Fibroblast of mammary gland (primary cell): Measurements from ENCODE around the gene KRTAP15-1.

Source experiments
- DNase-seq: peaks from one replicate; pipeline ENCODE4 v3.0.0-alpha.2; 2010; ENCODE audit warnings: low read depth
- H3K4me3 ChIP-seq: 2 replicates; pipeline ENCODE4 v1.5.1; 2011; ENCODE audit warnings: low read depth, mild to moderate bottlenecking, low read length, moderate library complexity; ENCODE audit not compliant: control insufficient read depth
- TF ChIP-seq, protein P1 (sequence below): conservative IDR thresholded peaks from 2 replicates; pipeline ENCODE4 v1.5.1; 2011; ENCODE audit warnings: low read depth, low read length, inconsistent platforms; ENCODE audit not compliant: control insufficient read depth, insufficient read depth

KRTAP15-1 gene

DNA sequence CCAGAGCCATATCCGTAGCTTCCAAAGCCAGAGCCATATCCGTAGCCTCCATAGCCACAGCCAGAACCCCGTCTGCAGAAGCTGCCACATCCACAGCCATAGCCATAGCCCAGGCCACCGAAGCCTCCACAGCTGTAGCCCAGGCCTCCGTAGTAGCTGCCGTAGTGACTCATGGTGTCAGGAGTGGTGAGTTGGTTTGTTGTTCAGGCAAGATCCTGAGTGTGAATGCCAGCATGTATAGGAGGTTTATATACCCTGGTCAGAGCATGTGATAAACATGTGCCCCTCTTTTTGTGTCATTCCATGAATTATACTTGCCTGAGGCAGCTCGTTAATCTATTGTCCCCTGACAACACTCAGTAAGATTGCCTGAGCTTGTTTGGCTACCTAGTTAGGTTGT lies 40.1 kb downstream of the KRTAP15-1 start, which contains the start of gene KRTAP19-1:
KRTAP19-1 (minus strand) TSS at position 223 of the 400 bp plus-strand sequence; CDS start at position 173, 50 bp downstream.
- H3K4me3 ChIP-seq, result no peak within 1 kb of the TSS
- TF ChIP-seq, protein P1, sequence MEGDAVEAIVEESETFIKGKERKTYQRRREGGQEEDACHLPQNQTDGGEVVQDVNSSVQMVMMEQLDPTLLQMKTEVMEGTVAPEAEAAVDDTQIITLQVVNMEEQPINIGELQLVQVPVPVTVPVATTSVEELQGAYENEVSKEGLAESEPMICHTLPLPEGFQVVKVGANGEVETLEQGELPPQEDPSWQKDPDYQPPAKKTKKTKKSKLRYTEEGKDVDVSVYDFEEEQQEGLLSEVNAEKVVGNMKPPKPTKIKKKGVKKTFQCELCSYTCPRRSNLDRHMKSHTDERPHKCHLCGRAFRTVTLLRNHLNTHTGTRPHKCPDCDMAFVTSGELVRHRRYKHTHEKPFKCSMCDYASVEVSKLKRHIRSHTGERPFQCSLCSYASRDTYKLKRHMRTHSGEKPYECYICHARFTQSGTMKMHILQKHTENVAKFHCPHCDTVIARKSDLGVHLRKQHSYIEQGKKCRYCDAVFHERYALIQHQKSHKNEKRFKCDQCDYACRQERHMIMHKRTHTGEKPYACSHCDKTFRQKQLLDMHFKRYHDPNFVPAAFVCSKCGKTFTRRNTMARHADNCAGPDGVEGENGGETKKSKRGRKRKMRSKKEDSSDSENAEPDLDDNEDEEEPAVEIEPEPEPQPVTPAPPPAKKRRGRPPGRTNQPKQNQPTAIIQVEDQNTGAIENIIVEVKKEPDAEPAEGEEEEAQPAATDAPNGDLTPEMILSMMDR, result no peak
- DNase-seq, result no peak

DNA sequence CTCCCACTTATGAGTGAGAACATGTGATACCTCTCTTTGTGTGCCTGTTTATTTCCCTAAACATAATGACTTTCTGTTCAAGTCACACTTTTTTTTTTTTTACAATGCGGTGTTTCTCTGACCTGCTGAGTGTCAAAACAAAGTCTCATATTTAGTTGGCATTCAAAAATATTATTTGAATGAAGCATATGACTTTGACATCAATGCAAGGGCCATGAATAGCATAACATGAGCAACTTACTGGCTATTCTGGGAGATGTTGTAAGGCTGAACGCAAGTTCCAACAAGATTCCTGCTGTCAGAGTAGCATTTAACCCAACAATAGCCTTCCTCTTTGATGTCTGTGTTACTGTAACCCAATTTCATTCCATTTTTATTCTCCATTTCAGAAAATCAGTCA lies 42.1 kb downstream of the KRTAP15-1 start:
- no peak overlapping the region for H3K4me3 ChIP-seq
- no peak for DNase-seq
- TF ChIP-seq, protein P1, result no peak

DNA sequence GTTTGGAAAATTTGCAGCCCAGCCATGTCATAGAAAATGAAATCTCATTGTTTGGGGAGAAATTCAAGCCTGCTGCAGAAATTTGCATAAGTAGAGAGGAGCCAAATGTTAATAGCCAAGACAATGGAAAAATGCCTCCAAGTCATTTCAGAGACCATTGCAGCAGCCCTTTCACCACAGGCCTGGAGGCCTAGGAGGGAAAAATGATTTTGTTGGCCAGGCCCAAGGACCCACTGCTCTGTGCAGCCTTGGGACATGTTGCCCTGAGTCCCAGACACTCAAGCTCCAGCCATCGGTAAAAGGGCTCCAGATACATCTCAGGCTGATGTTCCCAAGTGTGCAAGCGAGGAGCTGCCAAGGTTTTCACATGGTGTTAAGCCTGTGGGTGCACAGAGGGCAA lies 46.1 kb downstream of the KRTAP15-1 start:
- TF ChIP-seq, protein P1, result no peak
- no peak for DNase-seq
- no peak overlapping the region for H3K4me3 ChIP-seq

DNA sequence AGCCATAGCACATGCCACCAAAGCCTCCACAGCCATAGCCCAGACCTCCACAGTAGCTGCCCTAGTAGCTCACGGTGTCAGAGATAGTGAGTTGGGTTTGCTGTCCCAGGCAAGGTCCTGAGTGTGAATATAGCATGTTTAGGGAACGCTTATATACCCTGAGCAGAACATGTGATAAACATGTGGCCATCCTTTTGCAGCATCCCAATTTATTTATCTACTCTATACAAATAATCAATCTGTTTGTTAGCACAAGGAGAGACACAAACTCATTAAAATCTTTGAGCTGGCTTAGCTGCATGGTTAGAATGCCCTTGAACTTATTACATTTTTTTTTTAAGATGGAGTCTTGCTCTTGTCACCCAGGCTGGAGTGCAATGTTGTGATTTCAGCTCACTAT lies 47.3 kb downstream of the KRTAP15-1 start, which contains the start of gene KRTAP19-2:
KRTAP19-2 (minus strand) TSS at position 101 of the 400 bp plus-strand sequence; CDS start at position 13, 88 bp downstream.
- H3K4me3 ChIP-seq, result no peak within 1 kb of the TSS
- no peak for DNase-seq
- TF ChIP-seq, protein P1, result no peak
